Stimulated activated CD8-positive, alpha-beta memory T cell treated with anti-CD3 and anti-CD28 coated beads, Interleukin-4, amount 100 ng/mL, for 1 hour (primary cell): Measurements from ENCODE around the gene CBLN4.

Experiments
- DNase-seq, 2 donors: peaks; one replicate each; pipeline ENCODE4 v3.0.0-alpha.2; 2020; ENCODE audit warnings: low read depth in 2 of 2, low spot score in 1 of 2

The CBLN4 gene

DNA sequence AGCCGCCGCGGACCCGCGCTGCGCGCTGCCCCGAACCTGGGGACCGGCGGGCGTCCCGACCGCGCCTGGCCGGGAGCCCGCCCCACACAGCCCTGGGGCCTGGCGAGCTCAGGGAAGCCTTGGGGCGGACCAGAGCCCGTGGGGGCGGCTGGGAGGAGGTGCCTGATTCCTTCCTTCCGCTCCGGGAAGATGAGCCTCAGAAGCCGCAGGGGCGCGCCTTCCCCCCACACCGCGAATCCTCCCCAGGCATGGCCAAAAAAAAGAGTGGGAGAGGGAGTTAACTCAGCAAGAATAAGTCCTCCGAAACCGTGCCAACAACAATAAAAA, at the start of gene CBLN4:
Gene CBLN4 (minus strand): TSS at position 131 of the 327 bp plus-strand sequence. CDS start 1,348 bp downstream, outside the sequence.
- no peak for DNase-seq

DNA sequence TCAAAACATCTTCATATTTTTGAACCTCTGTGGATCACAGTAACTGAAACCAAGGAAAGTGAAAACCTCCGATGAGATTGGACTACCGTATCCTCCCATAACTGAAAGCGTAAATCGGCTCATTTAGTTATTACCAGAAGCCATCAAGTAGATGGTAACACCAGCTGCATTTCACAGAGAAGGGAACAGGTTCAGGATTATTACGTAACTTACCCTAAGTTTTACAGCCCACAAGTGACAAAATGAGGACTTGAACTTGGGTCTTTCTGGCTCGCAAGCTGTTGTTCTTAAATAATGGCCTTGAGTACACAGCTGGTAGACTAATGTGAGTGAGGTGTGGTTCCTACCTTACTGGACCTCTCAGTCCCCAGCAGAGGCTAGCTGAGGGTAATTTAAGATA, 37.9 kb upstream of the CBLN4 start:
- no peak for DNase-seq

DNA sequence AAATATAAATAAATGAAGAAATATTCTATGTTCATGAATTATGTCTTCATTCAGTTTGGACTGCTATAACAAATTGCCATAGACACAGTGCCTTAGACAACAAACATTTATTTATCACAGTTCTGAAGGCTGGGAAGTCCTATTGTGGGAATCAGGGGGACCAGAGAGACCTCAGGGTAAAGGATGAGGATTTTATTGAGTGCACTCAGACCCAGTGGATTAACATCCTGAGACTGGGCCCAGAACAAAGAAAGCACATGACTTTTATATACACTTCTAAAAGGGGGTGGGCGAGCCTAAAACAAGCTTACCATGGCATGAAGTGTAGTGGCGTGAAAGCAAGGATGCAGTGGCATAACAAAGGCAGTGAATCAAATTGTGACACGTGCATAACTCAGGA, 26.9 kb upstream of the CBLN4 start:
- DNase-seq: no peak

DNA sequence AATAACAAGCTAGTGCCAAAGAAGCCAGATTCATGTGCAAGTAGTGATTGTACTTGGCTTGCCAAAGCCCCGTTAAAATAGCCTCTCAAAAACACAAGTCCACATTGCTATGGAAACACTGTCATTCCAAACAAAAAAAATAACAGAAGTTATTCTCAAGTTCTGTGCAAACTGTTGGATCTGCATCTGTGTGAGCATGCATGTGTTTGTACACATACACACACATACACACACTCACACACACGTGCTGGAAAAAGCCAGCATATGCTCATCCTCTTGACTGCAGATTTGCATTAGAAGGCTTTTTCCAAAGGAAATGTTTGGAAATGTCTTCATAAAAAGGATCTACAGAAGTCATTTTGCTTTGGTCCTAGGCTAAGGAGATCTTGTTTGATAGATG, 13.4 kb upstream of the CBLN4 start:
- no peak for DNase-seq

DNA sequence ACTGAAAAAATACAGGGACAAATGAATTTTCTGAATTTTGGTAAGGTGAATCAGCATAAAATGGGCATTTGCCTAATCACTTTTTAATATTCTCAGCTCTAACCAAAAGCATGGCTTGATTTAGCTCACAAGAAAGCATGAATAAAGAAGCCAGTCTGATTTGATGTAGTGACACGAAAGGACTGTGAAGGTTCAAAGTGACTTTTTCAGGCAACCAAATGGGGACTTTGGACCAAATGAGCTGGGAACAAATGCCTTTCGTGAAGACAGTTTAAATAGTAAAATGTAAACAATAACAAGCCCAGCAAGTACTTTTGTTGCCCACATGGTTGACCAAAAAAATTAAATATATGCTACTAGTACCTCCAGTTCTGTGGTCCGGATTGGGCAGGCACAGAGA, 12.9 kb upstream of the CBLN4 start:
- DNase-seq: no peak

DNA sequence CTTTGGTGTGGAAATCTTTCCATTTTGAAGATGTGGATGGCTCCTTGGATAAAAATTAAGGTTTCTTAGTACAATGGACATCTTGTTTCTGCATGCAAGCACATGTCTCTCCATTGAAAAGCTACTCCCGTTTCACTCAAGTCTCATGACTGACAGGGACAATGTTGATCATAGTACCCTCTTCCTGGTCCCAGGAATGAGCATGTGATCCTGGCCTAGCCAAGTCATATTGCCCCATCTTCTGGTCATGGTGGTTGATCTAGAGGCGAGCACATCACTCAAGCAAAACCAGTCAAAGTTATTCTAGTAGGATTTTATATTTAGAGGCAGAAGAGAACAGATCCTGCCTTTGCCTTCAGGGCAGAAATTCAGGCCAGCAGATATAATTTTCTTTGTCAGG, 12.2 kb upstream of the CBLN4 start:
- no peak for DNase-seq

DNA sequence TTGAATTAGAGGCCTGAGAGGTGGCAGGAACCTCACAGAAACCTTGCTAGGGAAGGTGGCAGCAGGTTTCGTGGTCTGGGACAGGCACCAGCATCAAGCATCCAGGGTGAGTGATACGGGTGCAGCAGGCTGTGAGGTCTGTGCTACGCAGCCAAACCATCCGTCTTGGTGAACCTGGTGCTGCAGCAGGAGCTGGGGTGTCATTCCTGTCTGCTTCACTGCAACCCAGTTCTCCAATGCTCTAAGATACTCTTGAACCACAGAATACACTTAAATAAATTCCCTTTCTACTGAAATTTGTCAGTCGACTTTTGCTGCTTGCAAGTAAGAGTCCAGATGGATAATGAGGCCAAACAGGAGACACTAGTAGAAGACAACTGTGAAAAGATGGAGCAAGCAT, 9.7 kb upstream of the CBLN4 start:
- no peak for DNase-seq

DNA sequence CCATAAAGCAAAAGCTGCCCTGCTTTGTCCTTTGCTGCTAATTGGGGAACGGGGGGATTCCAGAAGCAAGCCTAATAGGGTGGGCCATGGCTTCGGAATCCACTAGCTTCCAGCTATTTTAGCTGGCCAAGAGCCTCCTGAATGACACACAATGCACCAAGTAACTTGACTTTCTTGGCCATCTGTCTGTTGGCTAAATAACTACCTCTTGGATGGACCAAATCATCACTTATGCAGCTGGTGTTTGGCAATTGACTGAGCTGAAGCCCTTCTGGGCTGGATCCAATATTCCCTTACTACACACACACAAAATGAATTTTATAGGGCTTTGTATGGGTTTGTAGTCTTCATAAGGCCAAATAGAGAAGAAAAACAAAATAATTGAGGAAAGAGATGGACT, 8.8 kb upstream of the CBLN4 start:
- no peak for DNase-seq

DNA sequence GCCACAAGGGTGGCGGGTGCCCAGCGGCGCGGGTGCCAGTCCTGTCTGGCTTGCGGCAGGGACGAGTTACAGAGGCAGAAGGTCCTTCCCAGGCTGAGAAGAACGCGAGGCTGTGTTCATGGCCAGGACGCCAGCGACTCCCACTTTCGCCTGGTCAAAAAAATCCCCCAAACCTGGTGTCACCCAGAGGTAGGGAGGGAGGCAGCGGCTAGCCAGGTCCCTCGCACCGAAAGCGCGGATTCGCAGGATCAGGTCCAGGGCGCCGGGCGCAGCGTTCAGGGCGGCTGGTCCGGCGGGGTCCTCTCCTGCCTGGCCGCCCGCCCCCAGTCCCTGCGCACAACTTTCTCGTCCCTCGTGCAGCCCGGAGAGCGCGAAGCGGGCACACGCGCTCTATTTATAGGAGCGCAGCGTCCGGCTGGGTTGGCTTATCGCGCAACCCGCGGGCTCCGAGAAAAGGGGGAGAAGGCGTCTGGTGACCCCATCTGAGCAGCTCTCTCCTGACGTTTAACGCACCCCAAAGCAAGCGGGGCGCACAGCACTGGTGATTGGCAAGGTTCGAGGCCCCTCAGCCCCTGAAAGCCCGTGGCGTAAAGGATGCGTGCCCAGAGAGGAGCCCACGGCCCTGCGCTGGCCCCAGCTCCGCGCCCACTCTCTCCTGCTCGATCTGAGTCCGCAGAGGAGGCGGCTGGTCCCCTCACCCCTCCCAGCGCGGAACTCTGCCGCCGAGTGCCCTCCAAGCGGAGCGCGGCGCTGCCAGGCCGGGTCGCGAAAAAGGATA, 519 bp downstream of the CBLN4 start:
- DNase-seq: no peak

DNA sequence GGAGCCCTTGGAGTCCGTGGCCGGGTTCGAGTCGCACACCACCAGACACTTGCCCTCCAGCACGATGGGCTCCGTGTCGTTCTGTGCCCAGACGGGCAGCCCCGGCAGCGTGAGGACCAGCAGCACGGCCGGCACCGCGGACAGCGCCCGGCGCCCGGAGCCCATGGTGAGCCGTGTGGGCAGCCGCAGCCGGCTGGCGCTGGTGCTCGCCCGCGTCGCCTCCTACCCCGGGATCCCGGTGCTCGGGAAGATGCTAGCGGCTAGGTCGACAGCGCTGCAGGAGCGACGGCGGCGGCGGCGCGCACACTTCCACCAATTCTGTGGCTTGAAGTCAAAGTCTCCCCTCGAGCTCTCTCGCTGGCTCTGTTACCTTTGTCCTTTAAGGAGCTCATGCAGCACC, 1.3 kb downstream of the CBLN4 start:
- no peak for DNase-seq

DNA sequence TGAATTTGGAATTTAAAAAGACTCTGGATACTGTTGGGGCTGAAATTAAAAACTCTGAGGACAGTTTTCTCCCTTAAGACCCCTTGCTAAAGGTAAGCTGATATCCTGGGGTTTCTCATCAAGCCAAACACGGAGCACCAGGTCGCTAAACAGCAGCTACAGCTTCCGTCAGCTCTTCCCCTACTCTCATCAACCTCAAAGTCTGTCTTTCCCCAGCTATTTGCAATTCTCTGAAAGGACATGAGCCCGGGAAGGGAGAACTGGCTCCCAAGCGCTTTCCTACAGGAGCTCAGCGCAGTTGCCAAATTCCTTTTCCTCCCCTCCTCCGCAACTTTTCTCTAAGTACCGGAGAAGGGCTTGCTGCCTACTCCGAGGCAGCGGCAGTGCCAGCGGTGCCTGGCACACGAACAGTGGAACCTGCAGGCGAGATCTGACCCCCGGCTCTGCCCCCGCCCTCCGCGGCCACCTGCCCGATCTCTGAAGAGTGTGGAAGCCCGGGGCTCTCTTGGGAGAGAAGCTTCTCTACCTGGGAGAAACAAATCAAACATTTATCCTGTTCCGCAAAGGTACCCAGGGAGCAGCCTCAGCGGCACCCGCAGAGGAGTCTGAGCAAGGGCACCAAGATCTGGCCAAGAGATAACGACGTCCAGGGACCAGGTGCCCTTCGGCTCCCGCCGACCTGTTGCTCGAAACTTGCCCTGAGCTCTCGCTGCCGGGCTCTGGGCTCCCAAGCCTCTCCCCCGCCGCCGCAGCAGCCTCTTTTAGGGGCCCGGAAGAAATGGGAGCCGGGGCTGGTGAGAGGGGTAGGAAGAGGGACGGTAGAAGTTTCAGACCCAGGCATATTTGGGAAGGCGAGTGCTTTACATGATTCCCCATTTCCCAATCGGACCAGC, 2.2 kb downstream of the CBLN4 start:
- DNase-seq: no peak

DNA sequence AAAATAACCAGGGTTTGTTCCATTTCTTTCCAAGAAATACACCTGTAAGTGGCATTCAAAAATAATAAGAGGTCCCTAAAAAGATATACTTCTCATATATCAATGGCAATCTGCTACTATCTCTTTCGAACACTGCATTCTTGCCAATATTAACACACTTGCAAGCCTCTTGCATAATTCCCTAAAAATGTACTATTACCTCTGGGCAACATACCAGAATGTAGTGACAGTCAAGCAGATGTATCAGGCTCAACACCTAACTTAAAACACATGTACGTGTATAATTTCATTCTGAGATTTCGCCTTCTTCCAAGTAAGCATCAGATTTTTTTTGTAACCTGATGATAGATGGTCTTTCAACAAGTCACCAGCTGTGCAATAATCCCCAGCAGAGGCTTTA, 3.4 kb downstream of the CBLN4 start:
- no peak for DNase-seq

DNA sequence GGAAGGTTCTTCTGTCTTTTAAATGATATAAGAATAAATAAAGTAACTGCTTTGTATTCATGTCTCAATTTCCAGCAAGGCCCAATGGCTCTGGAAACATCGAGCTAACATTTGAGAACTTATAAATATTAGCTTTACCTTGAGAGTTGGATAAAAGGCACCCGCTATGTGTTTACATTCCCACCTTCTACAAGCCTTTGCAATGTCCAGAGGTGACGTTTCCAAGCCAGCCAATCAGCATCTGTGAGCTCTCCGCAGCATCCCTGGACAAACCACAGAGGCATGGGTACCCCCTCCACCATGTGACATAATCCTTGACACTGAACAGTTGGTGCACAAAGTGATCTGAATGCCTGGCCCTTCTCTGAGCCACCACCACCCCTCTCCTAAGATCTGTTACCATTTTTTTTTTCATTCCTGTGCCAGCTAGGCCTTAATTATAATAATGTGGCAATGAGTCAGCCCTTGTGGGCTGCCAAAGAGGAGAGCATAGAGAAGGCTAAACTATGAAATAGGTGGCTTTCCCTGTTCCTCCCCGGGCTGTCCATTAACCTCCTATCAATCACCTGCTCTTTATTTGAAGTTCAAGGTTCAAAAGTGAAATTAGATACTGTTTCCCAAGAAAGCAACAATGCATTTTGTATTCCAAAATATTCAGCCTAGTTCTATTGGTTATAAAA, 4.1 kb downstream of the CBLN4 start:
- DNase-seq: no peak

DNA sequence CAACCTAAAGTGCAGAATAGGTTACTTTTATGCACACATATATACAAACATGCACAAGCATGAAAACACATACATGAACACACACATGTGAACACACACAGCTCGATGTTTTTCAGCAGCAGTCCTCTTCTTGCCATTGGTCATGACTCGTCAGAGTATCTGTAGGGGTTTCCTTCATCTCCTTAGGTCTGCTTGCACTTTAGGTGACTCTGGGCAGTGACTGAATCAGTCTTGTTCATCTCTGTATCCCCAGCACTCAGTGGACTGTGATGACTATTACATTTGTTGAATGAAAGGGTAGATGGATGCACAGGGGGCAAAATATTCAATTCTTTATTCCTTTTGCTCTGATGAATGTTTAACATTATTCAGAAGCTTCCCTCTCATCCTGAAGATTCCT, 26.8 kb downstream of the CBLN4 start:
- no peak for DNase-seq

DNA sequence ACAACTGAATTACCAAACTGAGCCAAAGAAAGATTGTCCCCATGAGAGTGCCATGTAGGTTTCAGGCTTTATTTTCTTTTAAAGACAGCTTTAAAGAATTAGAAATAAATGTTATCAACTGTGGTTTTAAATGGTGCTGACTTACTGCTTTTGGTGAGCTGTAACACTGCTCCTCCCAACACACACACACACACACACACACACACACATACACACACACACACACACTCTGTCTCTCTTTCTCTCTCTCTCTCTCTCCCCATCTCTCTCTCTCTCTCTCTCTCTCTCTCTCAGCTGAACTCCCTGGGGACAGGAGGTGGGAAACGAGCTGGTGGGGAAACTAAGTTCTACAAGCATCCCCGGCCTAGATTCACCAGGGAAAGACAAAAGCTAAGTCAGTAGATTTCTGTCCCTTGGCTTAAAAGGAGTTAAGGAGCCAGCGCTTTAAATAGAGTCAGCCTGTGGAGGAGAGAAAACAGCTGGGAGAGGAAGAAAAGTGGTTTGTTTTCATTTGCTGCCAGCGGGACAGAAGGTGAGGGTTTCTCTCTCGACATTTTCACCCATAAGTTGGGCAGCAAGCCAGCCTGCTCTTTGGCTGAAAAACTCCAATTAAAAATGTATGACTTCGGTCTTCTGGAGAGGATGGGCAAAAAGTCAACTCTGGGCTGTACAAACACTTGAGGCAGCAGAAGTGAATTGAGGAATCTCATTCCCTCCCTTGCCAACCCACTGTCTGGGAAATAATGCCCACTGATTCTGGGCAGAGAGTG, 27.4 kb downstream of the CBLN4 start:
- DNase-seq: no peak

DNA sequence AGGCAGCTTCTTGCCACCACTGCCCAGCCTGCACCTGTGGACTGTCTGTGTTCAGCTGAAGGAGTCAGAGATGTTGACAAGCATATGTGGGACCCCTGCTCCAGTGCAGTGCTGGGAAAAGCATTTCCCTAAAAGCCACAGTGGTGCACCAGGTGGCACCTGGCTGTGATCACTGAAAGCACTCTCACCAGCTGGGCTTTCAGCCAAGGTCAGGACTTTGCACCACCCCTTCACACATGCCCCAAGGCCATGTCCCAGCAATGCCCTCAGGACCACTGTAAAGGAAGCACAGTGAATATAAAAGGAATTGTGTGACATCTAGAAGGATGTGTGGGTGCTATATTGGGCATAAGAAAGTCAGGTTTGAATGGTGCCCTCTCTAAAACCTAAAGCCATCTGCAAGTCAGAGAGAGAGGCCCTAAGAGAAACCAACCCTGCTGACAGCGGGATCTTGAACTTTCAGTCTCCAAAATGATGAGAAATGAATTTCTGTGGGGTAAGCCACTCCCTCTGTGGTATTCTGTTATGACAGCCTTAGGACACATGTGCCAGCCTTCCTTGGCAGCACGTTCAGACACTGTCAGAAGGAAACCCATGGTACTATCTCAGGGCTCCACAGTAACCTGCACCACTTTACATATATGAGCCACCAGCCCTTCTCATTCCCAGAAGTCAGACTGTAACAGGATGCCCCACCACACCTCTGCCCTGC, 30.7 kb downstream of the CBLN4 start:
- no peak for DNase-seq

DNA sequence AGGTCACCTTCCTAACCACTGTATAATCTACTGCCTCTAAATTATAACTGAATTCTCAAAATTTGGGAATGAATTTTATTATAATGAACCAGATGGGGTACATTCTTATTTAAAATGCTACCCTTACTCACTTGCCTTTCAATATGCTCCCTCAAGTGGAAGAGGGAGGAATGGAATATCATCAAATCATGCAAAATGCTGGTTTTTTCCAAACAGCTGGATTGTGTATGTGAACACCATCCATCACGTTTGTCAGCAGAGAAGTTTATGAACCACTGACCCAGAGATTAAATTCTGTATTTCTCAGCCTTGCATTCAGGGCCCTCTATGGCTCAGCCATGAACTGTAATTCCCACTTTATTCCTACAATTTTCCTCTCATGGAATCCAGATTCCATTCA, 40.5 kb downstream of the CBLN4 start:
- DNase-seq: no peak

DNA sequence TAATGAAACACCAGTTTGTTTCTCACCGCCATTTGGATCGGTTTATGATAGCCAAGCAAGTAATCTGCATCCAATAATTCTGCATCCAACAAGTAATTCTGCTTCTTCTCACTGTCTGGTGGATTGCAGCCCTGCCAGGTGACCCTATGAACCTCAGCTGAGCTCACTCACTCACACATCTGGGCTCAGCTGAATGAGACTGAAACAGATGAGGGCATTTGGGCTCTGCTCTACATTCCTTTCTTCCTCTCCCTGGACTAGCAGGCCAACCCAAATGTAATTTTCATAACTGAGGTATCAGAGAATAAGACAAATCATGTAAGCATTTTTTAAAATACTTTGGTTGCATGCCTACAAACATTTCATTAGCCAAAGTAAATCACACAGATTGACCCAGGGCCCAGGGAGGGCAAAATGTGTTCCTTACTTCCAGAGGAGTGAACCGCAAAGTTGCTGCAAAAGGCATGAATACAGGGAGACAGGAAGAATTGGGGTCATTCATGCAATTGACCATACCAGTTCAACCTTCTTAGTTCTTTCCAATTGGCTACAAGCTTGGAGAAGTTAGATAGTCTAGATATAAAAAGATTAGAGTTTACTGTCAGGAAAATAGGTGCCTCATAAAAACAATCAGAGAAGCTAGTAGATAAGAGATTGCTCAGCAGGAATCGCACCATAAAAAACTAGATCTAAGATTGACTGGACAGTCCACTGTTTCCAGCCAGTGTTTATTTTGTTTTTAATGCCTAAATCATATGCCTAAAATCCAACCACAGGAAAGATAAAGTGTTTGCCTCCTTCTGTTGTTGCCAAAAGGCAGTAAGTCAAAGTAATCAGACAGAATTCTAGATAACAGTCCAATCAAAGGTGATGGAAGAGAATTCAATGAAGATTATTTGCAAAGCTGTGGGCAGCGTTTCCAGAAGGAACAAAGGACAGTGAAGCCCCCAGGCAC, 43.7 kb downstream of the CBLN4 start:
- no peak for DNase-seq

DNA sequence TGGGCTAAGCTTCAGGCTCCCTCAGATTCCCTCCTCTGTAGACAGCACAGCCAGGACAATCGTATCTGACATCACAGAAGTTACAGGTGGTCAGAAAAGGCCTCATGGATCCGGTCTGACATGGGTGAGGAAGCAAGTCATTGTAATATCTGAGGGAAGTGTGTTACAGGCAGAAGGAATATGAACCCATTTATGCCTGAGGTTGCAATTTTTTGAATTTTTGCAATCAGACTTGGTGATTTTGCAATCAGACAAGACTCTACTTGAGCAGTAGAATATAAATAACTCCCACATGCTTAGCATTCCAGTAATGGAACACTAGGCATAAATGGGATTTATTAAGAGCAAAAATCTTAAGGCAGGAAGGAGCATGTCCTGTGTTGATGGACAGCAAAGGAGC, 52.1 kb downstream of the CBLN4 start:
- DNase-seq: no peak

DNA sequence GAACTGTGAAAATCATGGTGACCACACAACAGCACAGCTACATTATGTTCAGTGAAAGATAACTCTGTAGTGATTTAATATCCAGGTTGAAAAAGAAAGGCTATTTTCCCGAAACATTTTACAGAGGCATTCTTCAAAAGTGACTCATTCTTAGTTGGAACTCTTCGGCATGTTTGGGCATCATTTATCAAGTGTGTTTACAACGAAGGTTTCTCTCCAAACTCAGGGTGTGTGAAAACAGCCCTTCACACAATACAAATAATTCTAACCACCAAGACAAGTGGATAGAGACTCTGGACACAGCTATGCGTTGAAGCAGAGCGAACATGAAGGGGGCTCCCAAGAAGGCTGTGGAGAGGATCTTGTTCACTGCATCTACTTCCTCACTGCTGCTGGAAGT, 57.6 kb downstream of the CBLN4 start:
- no peak for DNase-seq
